HepG2 (cell line): ENCODE data around the gene TMEM135. TPM values are rescaled to one million over a fixed set of nuclear protein-coding genes. Genes with fewer than 3 reads are reported as not detected.

Source experiments
- BCL6 ChIP-seq: IDR thresholded peaks from 2 replicates; pipeline ENCODE4 v1.6.1; 2016; ENCODE audit warnings: missing genetic modification reagents, missing compliant biosample characterization
- CEBPB ChIP-seq: IDR thresholded peaks from 2 replicates; pipeline ENCODE4 v1.6.1; 2011; ENCODE audit warnings: low read depth, low read length, improper control_type of control experiment, borderline replicate concordance
- CEBPG ChIP-seq: IDR thresholded peaks from 2 replicates; pipeline ENCODE4 v1.6.1; 2016
- ELF1 ChIP-seq: sonication (generic); formaldehyde crosslinking; IDR thresholded peaks from 2 replicates; pipeline ENCODE4 v1.4.0; 2020; ENCODE audit warnings: missing genetic modification reagents
- ELF3 ChIP-seq: IDR thresholded peaks from 2 replicates; pipeline ENCODE4 v1.6.1; 2016; ENCODE audit warnings: missing genetic modification reagents, missing compliant biosample characterization
- FOSL2 ChIP-seq: sonication (generic); formaldehyde crosslinking; IDR thresholded peaks from 2 replicates; pipeline ENCODE4 v1.4.0; 2020; ENCODE audit warnings: missing genetic modification reagents
- FOXA1 ChIP-seq, 2 experiments: fragments of 450-650 bp in 1 of 2; sonication (generic) in 1 of 2; formaldehyde crosslinking in 1 of 2; IDR thresholded peaks; 2 replicates each; pipeline versions ENCODE4 v1.4.0 to v1.6.1; 2016 to 2020; ENCODE audit warnings: missing genetic modification reagents in 1 of 2
- FOXA3 ChIP-seq: IDR thresholded peaks from 2 replicates; pipeline ENCODE4 v1.6.1; 2016; ENCODE audit warnings: missing genetic modification reagents, missing compliant biosample characterization
- FOXP1 ChIP-seq, 2 experiments: fragments of 450-650 bp in 1 of 2; IDR thresholded peaks; 2 replicates each; pipeline ENCODE4 v1.6.1; 2017 to 2018; ENCODE audit warnings: antibody characterized with exemption in 1 of 2
- GATAD2A ChIP-seq: IDR thresholded peaks from 2 replicates; pipeline ENCODE4 v1.6.1; 2016
- MED1 ChIP-seq: sonication (generic); formaldehyde crosslinking; IDR thresholded peaks from 2 replicates; pipeline ENCODE4 v1.4.0; 2020; ENCODE audit warnings: missing genetic modification reagents
- MIXL1 ChIP-seq: IDR thresholded peaks from 2 replicates; pipeline ENCODE4 v1.6.1; 2016
- NCOA2 ChIP-seq: sonication (generic); formaldehyde crosslinking; IDR thresholded peaks from 2 replicates; pipeline ENCODE4 v1.8.0; 2022; ENCODE audit warnings: inconsistent platforms
- NR2F6 ChIP-seq, 2 experiments: IDR thresholded peaks; 2 replicates each; pipeline ENCODE4 v1.6.1; 2016; ENCODE audit warnings: antibody characterized with exemption in 1 of 2, mild to moderate bottlenecking in 1 of 2
- PLRG1 ChIP-seq: fragments of 450-650 bp; conservative IDR thresholded peaks from 2 replicates; pipeline ENCODE4 v1.6.1; 2016
- SAP130 ChIP-seq: IDR thresholded peaks from 2 replicates; pipeline ENCODE4 v1.6.1; 2016; ENCODE audit warnings: low read depth
- SOX5 ChIP-seq: IDR thresholded peaks from 2 replicates; pipeline ENCODE4 v1.6.1; 2016; ENCODE audit warnings: borderline replicate concordance
- TEAD3 ChIP-seq: optimal IDR thresholded peaks from 2 replicates; pipeline ENCODE3; 2016; ENCODE audit warnings: borderline replicate concordance
- ZNF10 ChIP-seq: sonication (generic); formaldehyde crosslinking; IDR thresholded peaks from 2 replicates; pipeline ENCODE4 v1.4.0; 2020; ENCODE audit warnings: mild to moderate bottlenecking, low read depth, missing genetic modification reagents, borderline replicate concordance
- ZNF3 ChIP-seq: IDR thresholded peaks from 2 replicates; pipeline ENCODE4 v1.7.0; 2017; ENCODE audit warnings: inconsistent platforms
- ZNF354B ChIP-seq: sonication (generic); formaldehyde crosslinking; IDR thresholded peaks from 2 replicates; pipeline ENCODE4 v1.8.0; 2022; ENCODE audit warnings: mild to moderate bottlenecking, missing genetic modification reagents
- ZNF644 ChIP-seq: IDR thresholded peaks from 2 replicates; pipeline ENCODE4 v1.6.1; 2016; ENCODE audit warnings: low read depth
- polyA plus RNA-seq, 8 experiments: library from polyadenylated mRNA; depleted of rRNA in 3 of 8; stranded (reverse) in 7 of 8; unstranded in 1 of 8; fragments of >200 nt; fragmentation: Illumina TruSeq in 4 of 8; extraction: Trizol in 4 of 8; gene quantifications; 2 replicates each; pipeline versions ENCODE4 v1.2.1 to v1.2.3, GENCODE V29; 2011 to 2016; ENCODE audit warnings: low read depth in 4 of 8, missing spikeins in 1 of 8, mixed read lengths in 1 of 8; ENCODE audit not compliant: insufficient read depth in 1 of 8
- total RNA-seq, 5 experiments: library from RNA; depleted of rRNA; stranded (reverse); fragments of >200 nt; fragmentation: Illumina TruSeq; extraction: Trizol; gene quantifications; 2 replicates each; pipeline ENCODE4 v1.2.3, GENCODE V29; 2016; ENCODE audit warnings: low read depth in 1 of 5
- TF ChIP-seq, protein P1 (sequence below): sonication (generic); formaldehyde crosslinking; IDR thresholded peaks from 2 replicates; pipeline ENCODE4 v1.8.0; 2022; ENCODE audit warnings: mild to moderate bottlenecking, missing genetic modification reagents; ENCODE audit not compliant: insufficient replicate concordance
- TF ChIP-seq, protein P2 (sequence below): sonication (generic); formaldehyde crosslinking; IDR thresholded peaks from 2 replicates; pipeline ENCODE4 v1.4.0; 2020; ENCODE audit warnings: missing genetic modification reagents, borderline replicate concordance
- TF ChIP-seq, protein P3 (sequence below): IDR thresholded peaks from 2 replicates; pipeline ENCODE4 v1.4.0; 2020; ENCODE audit warnings: mild to moderate bottlenecking, missing genetic modification reagents

TMEM135 gene
- total and polyA plus RNA-seq, 2 of the 13 experiments (the other 11 are each of a cell fraction or from before 2014, with no cell fraction given), result 36.6 to 88.9 TPM

DNA sequence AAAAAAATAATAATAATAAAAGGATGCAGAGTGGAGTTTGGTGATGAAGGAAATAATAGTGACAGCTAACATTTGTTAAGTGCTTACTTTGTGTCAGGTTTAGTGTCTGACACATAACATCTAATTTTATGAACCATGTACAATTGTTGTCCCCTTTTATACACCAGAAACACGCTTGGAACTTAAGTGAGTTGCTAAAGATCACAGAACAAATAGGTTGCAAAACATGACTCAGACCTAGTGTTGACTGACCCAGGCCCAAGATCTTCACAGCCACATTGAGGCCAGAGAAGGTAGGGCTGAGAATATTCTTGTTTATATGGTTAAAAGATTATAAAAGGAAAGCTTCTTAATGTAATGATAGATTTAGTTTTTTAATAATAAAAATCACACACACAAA lies 25.6 kb upstream of the TMEM135 start (continued):
- TF ChIP-seq FOXP1 (IDR thresholded peaks at IDR 0.05), result no peak
- peak; percentile 28; the same call in 1 of the 2 replicates for TF ChIP-seq FOXP1 (CRISPR knock-in tag; IDR thresholded peaks at IDR 0.05)
- peak; percentile 15 for TF ChIP-seq TEAD3 (CRISPR knock-in tag)
- TF ChIP-seq NCOA2, result peak; percentile 45; the same call in 1 of the 2 replicates
- TF ChIP-seq CEBPG (CRISPR knock-in tag), result peak; percentile 77
- TF ChIP-seq ZNF354B (CRISPR knock-in tag), result no peak
- TF ChIP-seq ELF3 (CRISPR knock-in tag), result 0 out of 2 replicates have a peak, but pooled peaks have one; percentile 20
- TF ChIP-seq, protein P1, sequence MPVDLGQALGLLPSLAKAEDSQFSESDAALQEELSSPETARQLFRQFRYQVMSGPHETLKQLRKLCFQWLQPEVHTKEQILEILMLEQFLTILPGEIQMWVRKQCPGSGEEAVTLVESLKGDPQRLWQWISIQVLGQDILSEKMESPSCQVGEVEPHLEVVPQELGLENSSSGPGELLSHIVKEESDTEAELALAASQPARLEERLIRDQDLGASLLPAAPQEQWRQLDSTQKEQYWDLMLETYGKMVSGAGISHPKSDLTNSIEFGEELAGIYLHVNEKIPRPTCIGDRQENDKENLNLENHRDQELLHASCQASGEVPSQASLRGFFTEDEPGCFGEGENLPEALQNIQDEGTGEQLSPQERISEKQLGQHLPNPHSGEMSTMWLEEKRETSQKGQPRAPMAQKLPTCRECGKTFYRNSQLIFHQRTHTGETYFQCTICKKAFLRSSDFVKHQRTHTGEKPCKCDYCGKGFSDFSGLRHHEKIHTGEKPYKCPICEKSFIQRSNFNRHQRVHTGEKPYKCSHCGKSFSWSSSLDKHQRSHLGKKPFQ (CRISPR knock-in tag), result peak; percentile 6
- TF ChIP-seq ZNF644 (CRISPR knock-in tag), result peak; percentile 70
- TF ChIP-seq SAP130 (CRISPR knock-in tag), result peak; percentile 40; the same call in 1 of the 2 replicates
- TF ChIP-seq, protein P2, sequence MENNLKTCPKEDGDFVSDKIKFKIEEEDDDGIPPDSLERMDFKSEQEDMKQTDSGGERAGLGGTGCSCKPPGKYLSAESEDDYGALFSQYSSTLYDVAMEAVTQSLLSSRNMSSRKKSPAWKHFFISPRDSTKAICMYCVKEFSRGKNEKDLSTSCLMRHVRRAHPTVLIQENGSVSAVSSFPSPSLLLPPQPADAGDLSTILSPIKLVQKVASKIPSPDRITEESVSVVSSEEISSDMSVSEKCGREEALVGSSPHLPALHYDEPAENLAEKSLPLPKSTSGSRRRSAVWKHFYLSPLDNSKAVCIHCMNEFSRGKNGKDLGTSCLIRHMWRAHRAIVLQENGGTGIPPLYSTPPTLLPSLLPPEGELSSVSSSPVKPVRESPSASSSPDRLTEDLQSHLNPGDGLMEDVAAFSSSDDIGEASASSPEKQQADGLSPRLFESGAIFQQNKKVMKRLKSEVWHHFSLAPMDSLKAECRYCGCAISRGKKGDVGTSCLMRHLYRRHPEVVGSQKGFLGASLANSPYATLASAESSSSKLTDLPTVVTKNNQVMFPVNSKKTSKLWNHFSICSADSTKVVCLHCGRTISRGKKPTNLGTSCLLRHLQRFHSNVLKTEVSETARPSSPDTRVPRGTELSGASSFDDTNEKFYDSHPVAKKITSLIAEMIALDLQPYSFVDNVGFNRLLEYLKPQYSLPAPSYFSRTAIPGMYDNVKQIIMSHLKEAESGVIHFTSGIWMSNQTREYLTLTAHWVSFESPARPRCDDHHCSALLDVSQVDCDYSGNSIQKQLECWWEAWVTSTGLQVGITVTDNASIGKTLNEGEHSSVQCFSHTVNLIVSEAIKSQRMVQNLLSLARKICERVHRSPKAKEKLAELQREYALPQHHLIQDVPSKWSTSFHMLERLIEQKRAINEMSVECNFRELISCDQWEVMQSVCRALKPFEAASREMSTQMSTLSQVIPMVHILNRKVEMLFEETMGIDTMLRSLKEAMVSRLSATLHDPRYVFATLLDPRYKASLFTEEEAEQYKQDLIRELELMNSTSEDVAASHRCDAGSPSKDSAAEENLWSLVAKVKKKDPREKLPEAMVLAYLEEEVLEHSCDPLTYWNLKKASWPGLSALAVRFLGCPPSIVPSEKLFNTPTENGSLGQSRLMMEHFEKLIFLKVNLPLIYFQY, result peak; percentile 33; the same call in 1 of the 2 replicates
- 0 out of 2 replicates have a peak, but pooled peaks have one; percentile 33 for TF ChIP-seq ZNF3 (CRISPR knock-in tag)
- TF ChIP-seq FOXA1 (IDR thresholded peaks at IDR 0.05), result no peak
- TF ChIP-seq FOXA1 (CRISPR knock-in tag; IDR thresholded peaks at IDR 0.05), result peak; percentile 72
- peak; percentile 74; the same call in 1 of the 2 replicates for TF ChIP-seq CEBPB
- peak; percentile 44; the same call in 1 of the 2 replicates for TF ChIP-seq BCL6 (CRISPR knock-in tag)
- peak; percentile 49 for TF ChIP-seq MED1 (CRISPR knock-in tag)
- TF ChIP-seq, protein P3, sequence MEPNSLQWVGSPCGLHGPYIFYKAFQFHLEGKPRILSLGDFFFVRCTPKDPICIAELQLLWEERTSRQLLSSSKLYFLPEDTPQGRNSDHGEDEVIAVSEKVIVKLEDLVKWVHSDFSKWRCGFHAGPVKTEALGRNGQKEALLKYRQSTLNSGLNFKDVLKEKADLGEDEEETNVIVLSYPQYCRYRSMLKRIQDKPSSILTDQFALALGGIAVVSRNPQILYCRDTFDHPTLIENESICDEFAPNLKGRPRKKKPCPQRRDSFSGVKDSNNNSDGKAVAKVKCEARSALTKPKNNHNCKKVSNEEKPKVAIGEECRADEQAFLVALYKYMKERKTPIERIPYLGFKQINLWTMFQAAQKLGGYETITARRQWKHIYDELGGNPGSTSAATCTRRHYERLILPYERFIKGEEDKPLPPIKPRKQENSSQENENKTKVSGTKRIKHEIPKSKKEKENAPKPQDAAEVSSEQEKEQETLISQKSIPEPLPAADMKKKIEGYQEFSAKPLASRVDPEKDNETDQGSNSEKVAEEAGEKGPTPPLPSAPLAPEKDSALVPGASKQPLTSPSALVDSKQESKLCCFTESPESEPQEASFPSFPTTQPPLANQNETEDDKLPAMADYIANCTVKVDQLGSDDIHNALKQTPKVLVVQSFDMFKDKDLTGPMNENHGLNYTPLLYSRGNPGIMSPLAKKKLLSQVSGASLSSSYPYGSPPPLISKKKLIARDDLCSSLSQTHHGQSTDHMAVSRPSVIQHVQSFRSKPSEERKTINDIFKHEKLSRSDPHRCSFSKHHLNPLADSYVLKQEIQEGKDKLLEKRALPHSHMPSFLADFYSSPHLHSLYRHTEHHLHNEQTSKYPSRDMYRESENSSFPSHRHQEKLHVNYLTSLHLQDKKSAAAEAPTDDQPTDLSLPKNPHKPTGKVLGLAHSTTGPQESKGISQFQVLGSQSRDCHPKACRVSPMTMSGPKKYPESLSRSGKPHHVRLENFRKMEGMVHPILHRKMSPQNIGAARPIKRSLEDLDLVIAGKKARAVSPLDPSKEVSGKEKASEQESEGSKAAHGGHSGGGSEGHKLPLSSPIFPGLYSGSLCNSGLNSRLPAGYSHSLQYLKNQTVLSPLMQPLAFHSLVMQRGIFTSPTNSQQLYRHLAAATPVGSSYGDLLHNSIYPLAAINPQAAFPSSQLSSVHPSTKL (CRISPR knock-in tag), result peak; percentile 74
- TF ChIP-seq ZNF10 (CRISPR knock-in tag), result no peak
- TF ChIP-seq NR2F6 (IDR thresholded peaks at IDR 0.05), result no peak
- 0 out of 2 replicates have a peak, but pooled peaks have one; percentile 18 for TF ChIP-seq NR2F6 (CRISPR knock-in tag; IDR thresholded peaks at IDR 0.05)
- peak; percentile 53; the same call in 1 of the 2 replicates for TF ChIP-seq SOX5 (CRISPR knock-in tag)
- peak; percentile 92 for TF ChIP-seq FOSL2 (CRISPR knock-in tag)
- no peak for TF ChIP-seq PLRG1
- TF ChIP-seq FOXA3, result peak; percentile 76
- peak; percentile 78 for TF ChIP-seq GATAD2A (CRISPR knock-in tag)
- no peak for TF ChIP-seq MIXL1 (CRISPR knock-in tag)
- no peak for TF ChIP-seq ELF1
